GM10248 (cell line): ENCODE results near the gene CYFIP2.

ENCODE experiments used
- CTCF ChIA-PET: fragments of 300-600 bp; sonication (Branson Sonifier 250); formaldehyde crosslinking; extraction: SDS; loops from one replicate; lab custom pipeline; 2021; ENCODE audit warnings: antibody characterized with exemption; lab: Yijun Ruan, JAX
- POLR2A ChIA-PET: fragments of 350-650 bp; sonication (Branson Sonifier 250); formaldehyde crosslinking; extraction: SDS; loops from one replicate; lab custom pipeline; 2020; ENCODE audit warnings: antibody characterized with exemption; lab: Yijun Ruan, JAX
- DNase-seq: peaks from one replicate; pipeline ENCODE4 v3.0.0; 2012; ENCODE audit errors: extremely low spot score
- TF ChIP-seq, protein P1 (sequence below): IDR thresholded peaks from 2 replicates; pipeline ENCODE4 v1.5.1; 2012; ENCODE audit warnings: mild to moderate bottlenecking, low read depth; ENCODE audit errors: extremely low read depth, missing control alignments, control extremely low read depth

Gene CYFIP2

DNA sequence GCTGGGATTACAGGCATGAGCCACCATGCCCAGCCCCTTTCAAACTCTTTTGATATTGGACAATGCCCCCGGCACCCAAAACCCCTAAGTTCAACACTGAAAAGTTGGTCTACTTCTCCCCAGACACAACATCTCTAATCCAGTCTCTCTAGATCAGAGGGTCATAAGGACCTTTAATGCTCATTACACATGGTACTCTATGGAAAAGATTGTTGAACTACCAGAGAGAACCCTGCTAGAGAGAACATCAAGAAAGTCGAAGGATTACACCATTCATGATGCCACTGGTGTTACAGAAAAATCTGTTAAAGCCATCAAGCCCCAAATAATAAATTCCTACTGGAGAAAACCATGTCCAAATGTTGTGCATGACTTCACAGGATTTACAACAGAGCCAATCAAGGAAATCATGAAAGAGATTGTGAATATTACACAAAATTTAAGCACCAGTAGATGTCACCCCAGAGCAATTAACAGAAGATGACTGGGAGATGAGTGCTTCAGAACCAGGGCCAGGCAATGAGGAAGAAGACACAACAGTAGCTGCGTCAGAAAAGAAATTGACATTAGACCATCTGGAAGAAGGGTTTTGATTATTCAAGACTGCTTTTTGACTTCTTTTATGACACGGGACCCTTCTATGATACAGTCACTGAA is 165.7 kb downstream of the CYFIP2 start:
- DNase-seq = peak; percentile 56
- ChIA-PET POLR2A (no interaction called here), CTCF (interaction anchor here (0.7 to 5.1 kb wide), 35 partner anchors 8 to 311 kb away, joined by 3 to 38 read pairs (median 5); partner anchors contain the start of genes LSM11 and NIPAL4)
- TF ChIP-seq, protein P1, sequence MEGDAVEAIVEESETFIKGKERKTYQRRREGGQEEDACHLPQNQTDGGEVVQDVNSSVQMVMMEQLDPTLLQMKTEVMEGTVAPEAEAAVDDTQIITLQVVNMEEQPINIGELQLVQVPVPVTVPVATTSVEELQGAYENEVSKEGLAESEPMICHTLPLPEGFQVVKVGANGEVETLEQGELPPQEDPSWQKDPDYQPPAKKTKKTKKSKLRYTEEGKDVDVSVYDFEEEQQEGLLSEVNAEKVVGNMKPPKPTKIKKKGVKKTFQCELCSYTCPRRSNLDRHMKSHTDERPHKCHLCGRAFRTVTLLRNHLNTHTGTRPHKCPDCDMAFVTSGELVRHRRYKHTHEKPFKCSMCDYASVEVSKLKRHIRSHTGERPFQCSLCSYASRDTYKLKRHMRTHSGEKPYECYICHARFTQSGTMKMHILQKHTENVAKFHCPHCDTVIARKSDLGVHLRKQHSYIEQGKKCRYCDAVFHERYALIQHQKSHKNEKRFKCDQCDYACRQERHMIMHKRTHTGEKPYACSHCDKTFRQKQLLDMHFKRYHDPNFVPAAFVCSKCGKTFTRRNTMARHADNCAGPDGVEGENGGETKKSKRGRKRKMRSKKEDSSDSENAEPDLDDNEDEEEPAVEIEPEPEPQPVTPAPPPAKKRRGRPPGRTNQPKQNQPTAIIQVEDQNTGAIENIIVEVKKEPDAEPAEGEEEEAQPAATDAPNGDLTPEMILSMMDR = peak; percentile 45

- POLR2A ChIA-PET = no interaction called here
- TF ChIP-seq, protein P1 = no peak
- DNase-seq = no peak
- CTCF ChIA-PET = interaction anchor here (0.8 to 5.1 kb wide), 4 partner anchors 36 to 284 kb away, joined by 3 to 38 read pairs (median 30); no protein-coding TSS in a partner anchor
These were observed 168.2 kb downstream of the CYFIP2 start for GRCh38 chr5:157434096-157434495.

- CTCF ChIA-PET = no interaction called here
These were observed 177.2 kb downstream of the CYFIP2 start for GRCh38 chr5:157443041-157443549.

DNA sequence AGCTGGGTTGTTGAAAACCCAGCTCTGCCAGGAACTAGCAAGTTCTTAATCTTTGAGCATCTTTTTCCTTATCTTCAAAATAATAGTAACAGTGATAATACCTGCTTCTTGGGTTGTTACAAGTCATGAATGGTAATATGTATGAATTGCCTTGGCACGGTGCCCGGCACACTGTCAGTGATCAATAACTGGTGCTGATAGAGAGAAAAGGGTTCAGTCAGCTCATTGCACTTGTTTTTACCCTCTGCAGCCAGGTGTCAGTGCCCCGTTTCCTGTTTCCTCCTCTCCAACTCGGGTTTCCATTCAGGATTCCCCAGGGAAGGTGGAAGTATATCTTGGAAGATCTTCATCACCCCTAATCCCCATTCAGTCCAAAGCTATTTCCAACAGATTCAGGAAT is 178.3 kb downstream of the CYFIP2 start:
- TF ChIP-seq, protein P1 = no peak
- POLR2A ChIA-PET = no interaction called here
- CTCF ChIA-PET = interaction anchor here (1.0 kb wide), 1 partner anchor 299 kb away, joined by 3 read pairs; the partner anchor contains the start of gene LSM11
- DNase-seq = no peak

More at GRCh38 chr5:157443041-157443549, 177.2 kb downstream of the CYFIP2 start:
- TF ChIP-seq, protein P1 = no peak
- POLR2A ChIA-PET = no interaction called here
- DNase-seq = no peak
